ENCODE results near the gene LCOR. TPM values are rescaled to one million over a fixed set of nuclear protein-coding genes. Genes with fewer than 3 reads are reported as not detected.

LCOR gene
- total and polyA plus RNA-seq, 9 of the 15 experiments (the other 6 are each of a cell fraction or from before 2014, with no cell fraction given) = 3.6 to 25.2 (median 14.4) TPM

GRCh38 chr10:96984541-96985131 lies 152.5 kb downstream of the LCOR start:
- no peak for FAIRE-seq
- no TSS peak for BruUV-seq (replicated peaks)
- intact Hi-C loops (cut with micrococcal nuclease) (no loop called here), in situ Hi-C loops (cut with MboI) (no loop called here)
- 68% methylated on average over 10 of the region's 14 CpGs for WGBS (ENCODE audit: insufficient coverage, low coverage, missing lambda C conversion rate)
- peaks cover 15% of the 10 kb centered on the region; the same call in 2 of the 3 replicates for H3K36me3 ChIP-seq (ENCODE audit: control insufficient read depth, insufficient read depth, low read length)
- no peaks in the 10 kb centered on the region for H3K9me3 ChIP-seq (replicated peaks; ENCODE audit: control insufficient read depth, insufficient read depth, low read depth, low read length)
- no peaks in the 10 kb centered on the region for H3K27me3 ChIP-seq (ENCODE audit: control insufficient read depth in 2 of 2, insufficient read depth in 2 of 2, low read length in 2 of 2)
- no peak overlapping the region for H3K4me2 ChIP-seq (ENCODE audit: insufficient read depth, low read length)
- H2AFZ ChIP-seq (ENCODE audit: low read depth, low read length) = no peak overlapping the region
- no peak for DNase-seq (ENCODE audit: extremely low read depth in 1 of 4, low spot score in 3 of 4)
- no peaks in the 10 kb centered on the region; a peak in 1 of 5 replicates for H3K4me1 ChIP-seq (replicated peaks in 1 of 2; ENCODE audit: control insufficient read depth in 2 of 2, insufficient read depth in 2 of 2, low read length in 2 of 2)
- ChIA-PET CTCF (ENCODE audit: low intra/inter-chr PET ratio) (no interaction called here), POLR2A (interaction anchor here (0.9 kb wide), 1 partner anchor 10 kb away, joined by 4 read pairs; no protein-coding TSS in a partner anchor)
- H3K79me2 ChIP-seq (ENCODE audit: control insufficient read depth, insufficient read depth, low read length) = no peaks in the 10 kb centered on the region
- no peak overlapping the region for H3K27ac ChIP-seq (ENCODE audit: extremely low read depth, low read depth, low read length)
- no peaks in the 10 kb centered on the region for H4K20me1 ChIP-seq (replicated peaks; ENCODE audit: control insufficient read depth, insufficient read depth, low read length)
- no peak overlapping the region for H3K9ac ChIP-seq (ENCODE audit: insufficient read depth in 1 of 2, low read depth in 2 of 2, low read length in 2 of 2)
- ATAC-seq = no peak
- H3K9me1 ChIP-seq (ENCODE audit: control insufficient read depth, insufficient read depth, low read length) = no peaks in the 10 kb centered on the region
- H3K4me3 ChIP-seq = no peak overlapping the region
- no peak for TF ChIP-seq ZC3H11A (IDR thresholded peaks at IDR 0.05; ENCODE audit: low read depth, low read length)
- no peak for TF ChIP-seq ZNF384 (IDR thresholded peaks at IDR 0.05; ENCODE audit: low read depth, low read length)
- TF ChIP-seq U2AF1 (optimal IDR thresholded peaks at IDR 0.05; ENCODE audit: low read depth, low read length) = no peak
- TF ChIP-seq RREB1 (CRISPR knock-in tag; IDR thresholded peaks at IDR 0.05) = no peak
- no peak for TF ChIP-seq FOXA3 (CRISPR knock-in tag; conservative IDR thresholded peaks at IDR 0.05 in 1 of 2, IDR thresholded peaks at IDR 0.05 in 1 of 2)
- TF ChIP-seq RCOR1 (IDR thresholded peaks at IDR 0.05; ENCODE audit: borderline replicate concordance in 1 of 2, low read depth in 2 of 2, low read length in 2 of 2) = no peak
- no peak for TF ChIP-seq NR1H2 (CRISPR knock-in tag; IDR thresholded peaks at IDR 0.05)
- TF ChIP-seq EP300 (IDR thresholded peaks at IDR 0.05; ENCODE audit: low read length) = no peak
- TF ChIP-seq, protein P1, sequence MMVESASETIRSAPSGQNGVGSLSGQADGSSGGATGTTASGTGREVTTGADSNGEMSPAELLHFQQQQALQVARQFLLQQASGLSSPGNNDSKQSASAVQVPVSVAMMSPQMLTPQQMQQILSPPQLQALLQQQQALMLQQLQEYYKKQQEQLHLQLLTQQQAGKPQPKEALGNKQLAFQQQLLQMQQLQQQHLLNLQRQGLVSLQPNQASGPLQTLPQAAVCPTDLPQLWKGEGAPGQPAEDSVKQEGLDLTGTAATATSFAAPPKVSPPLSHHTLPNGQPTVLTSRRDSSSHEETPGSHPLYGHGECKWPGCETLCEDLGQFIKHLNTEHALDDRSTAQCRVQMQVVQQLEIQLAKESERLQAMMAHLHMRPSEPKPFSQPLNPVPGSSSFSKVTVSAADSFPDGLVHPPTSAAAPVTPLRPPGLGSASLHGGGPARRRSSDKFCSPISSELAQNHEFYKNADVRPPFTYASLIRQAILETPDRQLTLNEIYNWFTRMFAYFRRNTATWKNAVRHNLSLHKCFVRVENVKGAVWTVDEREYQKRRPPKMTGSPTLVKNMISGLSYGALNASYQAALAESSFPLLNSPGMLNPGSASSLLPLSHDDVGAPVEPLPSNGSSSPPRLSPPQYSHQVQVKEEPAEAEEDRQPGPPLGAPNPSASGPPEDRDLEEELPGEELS (CRISPR knock-in tag; IDR thresholded peaks at IDR 0.05; ENCODE audit: borderline replicate concordance) = no peak
- no peak for TF ChIP-seq RNF2 (IDR thresholded peaks at IDR 0.05)
- TF ChIP-seq TCFL5 (CRISPR knock-in tag; conservative IDR thresholded peaks at IDR 0.05) = no peak
